SK-N-SH (cell line): ENCODE results near the gene EGF. TPM values are rescaled to one million over a fixed set of nuclear protein-coding genes. Genes with fewer than 3 reads are reported as not detected.
"Not testable (repeated sequence)": the region's sequence is repeated elsewhere in the genome, so short reads cannot be mapped to it uniquely, and the experiment has no call there.

Experiments
- CTCF ChIA-PET: fragments of 300-600, 350-600 bp; formaldehyde crosslinking; extraction: SDS; loops from one replicate; lab custom pipeline; 2021; lab: Yijun Ruan, JAX
- POLR2A ChIA-PET: fragments of 350-600 bp; sonication (Branson Sonifier 250); formaldehyde crosslinking; extraction: SDS; loops from one replicate; lab custom pipeline; 2020; ENCODE audit warnings: antibody characterized with exemption, inconsistent platforms; lab: Yijun Ruan, JAX
- DNase-seq: peaks from one replicate; pipeline ENCODE4 v3.0.0; 2012
- H2AFZ ChIP-seq: fragments of 200-600 bp; sonication (generic); 2 replicates; pipeline ENCODE4 v1.8.1; 2016; ENCODE audit warnings: antibody characterized with exemption, mild to moderate bottlenecking, low read depth
- H3F3A ChIP-seq: fragments of 200-600 bp; sonication (generic); replicated peaks from 2 replicates; pipeline ENCODE3; 2016; ENCODE audit warnings: antibody characterized with exemption, mild to moderate bottlenecking; ENCODE audit not compliant: insufficient read depth
- H3K27ac ChIP-seq, 2 experiments: fragments of 200-500 bp in 1 of 2; fragments of 200-600 bp in 1 of 2; sonication (Bioruptor generic) in 1 of 2; sonication (generic), shearing (Covaris generic) in 1 of 2; 2 replicates each; pipeline versions ENCODE4 v1.5.1 to v1.6.1; 2014 to 2016; ENCODE audit warnings: low read depth in 2 of 2, inconsistent platforms in 1 of 2, low read length in 1 of 2, mild to moderate bottlenecking in 1 of 2, mixed read lengths in 1 of 2
- H3K27me3 ChIP-seq: fragments of 200-600 bp; sonication (generic), shearing (Covaris generic); 2 replicates; pipeline ENCODE4 v1.6.1; 2016; ENCODE audit warnings: mixed run types; ENCODE audit not compliant: insufficient read depth
- H3K36me3 ChIP-seq, 2 experiments: fragments of 200-500 bp in 1 of 2; fragments of 200-600 bp in 1 of 2; sonication (Bioruptor generic) in 1 of 2; sonication (generic) in 1 of 2; replicated peaks in 1 of 2; 2 replicates each; pipeline versions ENCODE3 to v1.5.1; 2014 to 2016; ENCODE audit warnings: low read length in 1 of 2, mild to moderate bottlenecking in 1 of 2; ENCODE audit not compliant: insufficient read depth in 2 of 2, control insufficient read depth in 1 of 2
- H3K4me1 ChIP-seq, 2 experiments: fragments of 200-500 bp in 1 of 2; fragments of 200-600 bp in 1 of 2; sonication (Bioruptor generic) in 1 of 2; sonication (generic), shearing (Covaris generic) in 1 of 2; 2 replicates each; pipeline versions ENCODE4 v1.5.1 to v1.6.1; 2014 to 2016; ENCODE audit warnings: low read depth in 1 of 2, low read length in 1 of 2, mixed run types in 1 of 2; ENCODE audit not compliant: insufficient read depth in 2 of 2, control insufficient read depth in 1 of 2
- H3K4me2 ChIP-seq: fragments of 200-600 bp; sonication (generic), shearing (Covaris generic); 2 replicates; pipeline ENCODE4 v1.6.1; 2017; ENCODE audit warnings: mixed run types
- H3K4me3 ChIP-seq, 2 experiments: fragments of 200-500 bp in 1 of 2; fragments of 200-600 bp in 1 of 2; sonication (Bioruptor generic) in 1 of 2; sonication (generic), shearing (Covaris generic) in 1 of 2; 2 replicates each; pipeline versions ENCODE4 v1.5.1 to v1.8.1; 2014 to 2016; ENCODE audit warnings: low read depth in 2 of 2, inconsistent platforms in 1 of 2, low read length in 1 of 2, mild to moderate bottlenecking in 1 of 2, mixed read lengths in 1 of 2, moderate library complexity in 1 of 2
- H3K79me2 ChIP-seq: fragments of 200-600 bp; sonication (generic); 2 replicates; pipeline ENCODE4 v1.8.1; 2017; ENCODE audit warnings: mild to moderate bottlenecking; ENCODE audit not compliant: insufficient read depth
- H3K9ac ChIP-seq: fragments of 200-600 bp; sonication (generic); 2 replicates; pipeline ENCODE4 v1.6.1; 2017; ENCODE audit warnings: mixed run types
- H3K9me2 ChIP-seq: fragments of 200-600 bp; sonication (generic); 2 replicates; pipeline ENCODE4 v1.6.1; 2017; ENCODE audit warnings: mixed run types
- H3K9me3 ChIP-seq: fragments of 200-600 bp; sonication (generic); 2 replicates; pipeline ENCODE4 v1.6.1; 2017; ENCODE audit warnings: mixed run types, mild to moderate bottlenecking, moderate library complexity
- H4K20me1 ChIP-seq: fragments of 200-600 bp; sonication (generic); 2 replicates; pipeline ENCODE4 v1.6.1; 2017; ENCODE audit warnings: mild to moderate bottlenecking, mixed run types; ENCODE audit not compliant: insufficient read depth
- CHD2 ChIP-seq: fragments of 150-350 bp; IDR thresholded peaks from 2 replicates; pipeline ENCODE4 v1.6.1; 2018; ENCODE audit warnings: low read length; ENCODE audit not compliant: partially characterized antibody
- EZH2phosphoT487 ChIP-seq: fragments of 200-600 bp; sonication (generic); IDR thresholded peaks from 2 replicates; pipeline ENCODE4 v1.6.1; 2017; ENCODE audit warnings: low read depth, mixed run types, mild to moderate bottlenecking, antibody characterized with exemption, moderate library complexity, borderline replicate concordance
- FOXJ3 ChIP-seq: sonication (generic); formaldehyde crosslinking; IDR thresholded peaks from 2 replicates; pipeline ENCODE4 v1.5.1; 2020; ENCODE audit warnings: mild to moderate bottlenecking, missing genetic modification reagents
- MEF2A ChIP-seq: IDR thresholded peaks from 2 replicates; pipeline ENCODE4 v1.4.0; 2012; ENCODE audit warnings: low read depth, borderline replicate concordance
- MXI1 ChIP-seq: IDR thresholded peaks from 2 replicates; pipeline ENCODE4 v1.6.1; 2012; ENCODE audit warnings: mild to moderate bottlenecking, low read depth, low read length, improper control_type of control experiment
- TCF12 ChIP-seq: IDR thresholded peaks from 2 replicates; pipeline ENCODE4 v1.4.0; 2012
- USF2 ChIP-seq: fragments of 150-350 bp; IDR thresholded peaks from 2 replicates; pipeline ENCODE4 v1.6.1; 2017; ENCODE audit warnings: antibody characterized with exemption, low read length, low read depth, borderline replicate concordance
- WGBS: methylation state at CpG from one replicate; pipeline ENCODE4 v1.1.6; 2017; ENCODE audit warnings: low lambda C conversion rate; 5-methylcytosine and 5-hydroxymethylcytosine counted together
- polyA plus RNA-seq, 3 experiments: library from polyadenylated mRNA; depleted of rRNA; stranded (reverse); fragments of >200 nt; gene quantifications; 2 replicates each; pipeline ENCODE4 v1.2.3, GENCODE V29; 2012
- TF ChIP-seq, protein P1 (sequence below): IDR thresholded peaks from 2 replicates; pipeline ENCODE4 v1.4.0; 2012; ENCODE audit warnings: low read depth, borderline replicate concordance
- TF ChIP-seq, protein P2 (sequence below): IDR thresholded peaks from 2 replicates; pipeline ENCODE4 v1.4.0; 2012; ENCODE audit warnings: low read depth, borderline replicate concordance

The EGF gene
- polyA plus RNA-seq, 1 of the 3 experiments (the other 2 are of a cell fraction) = 0.89 TPM

DNA sequence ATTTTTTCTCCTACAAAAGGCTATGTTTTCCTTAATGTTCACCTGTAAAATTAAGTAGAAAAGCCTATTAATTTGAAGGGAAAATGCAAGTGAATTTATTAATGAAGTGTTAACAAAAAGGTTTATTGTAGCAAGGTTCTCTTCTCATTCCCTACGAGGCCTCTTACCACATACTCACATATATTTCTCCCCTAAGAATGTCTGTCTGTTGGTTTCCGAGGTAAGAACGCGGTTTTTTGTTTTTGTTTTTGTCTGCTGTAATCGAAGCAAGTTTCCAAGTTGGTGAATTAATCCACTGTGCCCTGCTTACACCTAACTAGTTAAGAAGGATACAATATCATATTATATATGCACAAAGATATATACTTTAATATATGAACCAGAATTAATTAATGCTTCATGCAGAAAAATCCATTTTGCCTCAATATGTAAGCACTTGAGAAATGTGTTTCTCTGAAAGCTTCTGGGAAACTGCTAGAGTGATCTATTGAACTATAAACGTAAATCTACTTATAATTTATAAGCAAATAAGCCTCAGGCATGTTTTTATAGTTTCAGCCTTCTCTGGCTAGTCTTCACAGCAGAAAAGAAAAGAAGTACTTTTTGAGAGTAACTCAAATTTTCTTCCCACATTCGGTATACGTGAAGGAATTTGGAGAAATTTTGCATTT lies 120.8 kb downstream of the EGF start:
- Histone ChIP-seq H3K9ac (no peak overlapping the region), H3K4me1 (no peaks in the 10 kb centered on the region; a peak in 1 of 4 replicates), H2AFZ (no peak overlapping the region), H3K4me3 (no peak overlapping the region), H3K27me3 (no peaks in the 10 kb centered on the region), H3K4me2 (no peak overlapping the region), H3K9me3 (no peaks in the 10 kb centered on the region), H3K9me2 (no peaks in the 10 kb centered on the region), H3K36me3 (no peaks in the 10 kb centered on the region), H3F3A (no peaks in the 10 kb centered on the region), H3K27ac (no peak overlapping the region), H3K79me2 (no peaks in the 10 kb centered on the region), H4K20me1 (no peaks in the 10 kb centered on the region)
- POLR2A ChIA-PET = no interaction called here
- TF ChIP-seq MXI1 (no peak), TCF12 (no peak)
- CTCF ChIA-PET = no interaction called here
- DNase-seq = no peak
- WGBS = 70% methylated on average over 8 of the region's 8 CpGs

- H3K9ac ChIP-seq = no peak overlapping the region
- no peaks in the 10 kb centered on the region for H3K79me2 ChIP-seq
- no peak overlapping the region for H2AFZ ChIP-seq
- 96% methylated on average over 3 of the region's 3 CpGs for WGBS
- no peaks in the 10 kb centered on the region for H4K20me1 ChIP-seq
- CTCF ChIA-PET = interaction anchor here (0.6 to 1.1 kb wide), 3 partner anchors 15 to 477 kb away, joined by 3 to 4 read pairs (median 3); no protein-coding TSS in a partner anchor
- no peak for DNase-seq
- H3K4me2 ChIP-seq = no peak overlapping the region
- no peaks in the 10 kb centered on the region for H3K9me2 ChIP-seq
- no peak overlapping the region for H3K4me3 ChIP-seq
- no peak for TF ChIP-seq CHD2
- no peak for TF ChIP-seq USF2
- no peak for TF ChIP-seq EZH2phosphoT487
- no peak for TF ChIP-seq MXI1
- TF ChIP-seq, protein P1, sequence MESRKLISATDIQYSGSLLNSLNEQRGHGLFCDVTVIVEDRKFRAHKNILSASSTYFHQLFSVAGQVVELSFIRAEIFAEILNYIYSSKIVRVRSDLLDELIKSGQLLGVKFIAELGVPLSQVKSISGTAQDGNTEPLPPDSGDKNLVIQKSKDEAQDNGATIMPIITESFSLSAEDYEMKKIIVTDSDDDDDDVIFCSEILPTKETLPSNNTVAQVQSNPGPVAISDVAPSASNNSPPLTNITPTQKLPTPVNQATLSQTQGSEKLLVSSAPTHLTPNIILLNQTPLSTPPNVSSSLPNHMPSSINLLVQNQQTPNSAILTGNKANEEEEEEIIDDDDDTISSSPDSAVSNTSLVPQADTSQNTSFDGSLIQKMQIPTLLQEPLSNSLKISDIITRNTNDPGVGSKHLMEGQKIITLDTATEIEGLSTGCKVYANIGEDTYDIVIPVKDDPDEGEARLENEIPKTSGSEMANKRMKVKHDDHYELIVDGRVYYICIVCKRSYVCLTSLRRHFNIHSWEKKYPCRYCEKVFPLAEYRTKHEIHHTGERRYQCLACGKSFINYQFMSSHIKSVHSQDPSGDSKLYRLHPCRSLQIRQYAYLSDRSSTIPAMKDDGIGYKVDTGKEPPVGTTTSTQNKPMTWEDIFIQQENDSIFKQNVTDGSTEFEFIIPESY = no peak
- TF ChIP-seq, protein P2, sequence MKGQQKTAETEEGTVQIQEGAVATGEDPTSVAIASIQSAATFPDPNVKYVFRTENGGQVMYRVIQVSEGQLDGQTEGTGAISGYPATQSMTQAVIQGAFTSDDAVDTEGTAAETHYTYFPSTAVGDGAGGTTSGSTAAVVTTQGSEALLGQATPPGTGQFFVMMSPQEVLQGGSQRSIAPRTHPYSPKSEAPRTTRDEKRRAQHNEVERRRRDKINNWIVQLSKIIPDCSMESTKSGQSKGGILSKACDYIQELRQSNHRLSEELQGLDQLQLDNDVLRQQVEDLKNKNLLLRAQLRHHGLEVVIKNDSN = no peak
- no peak for TF ChIP-seq FOXJ3 (CRISPR knock-in tag)
- TF ChIP-seq MEF2A = no peak
- H3K9me3 ChIP-seq = no peaks in the 10 kb centered on the region
- no peaks in the 10 kb centered on the region for H3K27me3 ChIP-seq
- POLR2A ChIA-PET = no interaction called here
- H3K4me1 ChIP-seq = no peaks in the 10 kb centered on the region; a peak in 1 of 4 replicates
- no peaks in the 10 kb centered on the region for H3F3A ChIP-seq
- no peaks in the 10 kb centered on the region for H3K36me3 ChIP-seq
- H3K27ac ChIP-seq = no peak overlapping the region
Measured at GRCh38 chr4:110034026-110034393, 121.3 kb downstream of the EGF start.

- H3K4me1 ChIP-seq, H3K4me3 ChIP-seq, H3K36me3 ChIP-seq, H2AFZ ChIP-seq, H3F3A ChIP-seq, H3K9me2 ChIP-seq, POLR2A ChIA-PET, H3K79me2 ChIP-seq, H3K27me3 ChIP-seq, H4K20me1 ChIP-seq, DNase-seq, H3K9ac ChIP-seq, H3K9me3 ChIP-seq, H3K27ac ChIP-seq, H3K4me2 ChIP-seq: not testable (repeated sequence)
- CTCF ChIA-PET = interaction anchor here (1.0 to 2.1 kb wide), 3 partner anchors 10 to 172 kb away, joined by 3 to 11 read pairs (median 5); no protein-coding TSS in a partner anchor
- WGBS = 86% methylated on average over 11 of the region's 11 CpGs
Measured at GRCh38 chr4:110039164-110039563, 126.5 kb downstream of the EGF start.
